Measurements from ENCODE around the gene SOAT1.
"Not testable (repeated sequence)": the region's sequence is repeated elsewhere in the genome, so short reads cannot be mapped to it uniquely, and the experiment has no call there.

SOAT1 gene

DNA sequence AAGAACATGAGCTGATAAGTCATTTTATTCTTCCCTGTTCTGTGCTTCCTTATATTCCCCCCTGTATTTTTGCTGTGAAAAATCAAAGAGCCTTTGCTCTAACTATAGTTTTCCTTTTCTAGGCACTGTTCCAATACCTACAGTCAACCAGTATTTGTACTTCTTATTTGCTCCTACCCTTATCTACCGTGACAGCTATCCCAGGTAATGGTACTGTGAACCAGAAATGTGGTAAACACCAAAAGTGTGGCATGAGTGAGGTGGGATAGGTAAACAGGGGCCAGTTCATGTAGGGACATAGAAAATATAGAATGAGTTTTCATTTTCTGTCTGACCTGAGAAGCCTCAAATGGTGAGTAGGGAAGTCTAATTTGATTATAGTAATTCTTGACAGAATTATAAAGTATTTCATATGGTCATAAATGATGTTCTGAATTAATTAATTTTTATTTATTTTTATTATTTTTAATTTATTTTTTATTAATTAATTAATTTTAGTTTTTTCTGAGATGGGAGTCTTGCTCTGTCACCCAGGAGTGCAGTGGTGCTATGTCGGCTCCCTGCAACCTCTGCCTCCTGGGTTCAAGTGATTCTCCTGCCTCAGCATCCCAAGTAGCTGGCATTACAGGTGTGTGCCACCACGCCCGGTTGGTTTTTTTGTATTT is 49.3 kb downstream of the SOAT1 start:
- H3K4me3 ChIP-seq (ENCODE audit: low read length) = no peak overlapping the region
- TF ChIP-seq, protein P1, sequence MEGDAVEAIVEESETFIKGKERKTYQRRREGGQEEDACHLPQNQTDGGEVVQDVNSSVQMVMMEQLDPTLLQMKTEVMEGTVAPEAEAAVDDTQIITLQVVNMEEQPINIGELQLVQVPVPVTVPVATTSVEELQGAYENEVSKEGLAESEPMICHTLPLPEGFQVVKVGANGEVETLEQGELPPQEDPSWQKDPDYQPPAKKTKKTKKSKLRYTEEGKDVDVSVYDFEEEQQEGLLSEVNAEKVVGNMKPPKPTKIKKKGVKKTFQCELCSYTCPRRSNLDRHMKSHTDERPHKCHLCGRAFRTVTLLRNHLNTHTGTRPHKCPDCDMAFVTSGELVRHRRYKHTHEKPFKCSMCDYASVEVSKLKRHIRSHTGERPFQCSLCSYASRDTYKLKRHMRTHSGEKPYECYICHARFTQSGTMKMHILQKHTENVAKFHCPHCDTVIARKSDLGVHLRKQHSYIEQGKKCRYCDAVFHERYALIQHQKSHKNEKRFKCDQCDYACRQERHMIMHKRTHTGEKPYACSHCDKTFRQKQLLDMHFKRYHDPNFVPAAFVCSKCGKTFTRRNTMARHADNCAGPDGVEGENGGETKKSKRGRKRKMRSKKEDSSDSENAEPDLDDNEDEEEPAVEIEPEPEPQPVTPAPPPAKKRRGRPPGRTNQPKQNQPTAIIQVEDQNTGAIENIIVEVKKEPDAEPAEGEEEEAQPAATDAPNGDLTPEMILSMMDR (IDR thresholded peaks at IDR 0.05; ENCODE audit: insufficient read depth, low read depth, low read length, missing control alignments) = no peak
- no peak for DNase-seq (ENCODE audit: low read depth)

DNA sequence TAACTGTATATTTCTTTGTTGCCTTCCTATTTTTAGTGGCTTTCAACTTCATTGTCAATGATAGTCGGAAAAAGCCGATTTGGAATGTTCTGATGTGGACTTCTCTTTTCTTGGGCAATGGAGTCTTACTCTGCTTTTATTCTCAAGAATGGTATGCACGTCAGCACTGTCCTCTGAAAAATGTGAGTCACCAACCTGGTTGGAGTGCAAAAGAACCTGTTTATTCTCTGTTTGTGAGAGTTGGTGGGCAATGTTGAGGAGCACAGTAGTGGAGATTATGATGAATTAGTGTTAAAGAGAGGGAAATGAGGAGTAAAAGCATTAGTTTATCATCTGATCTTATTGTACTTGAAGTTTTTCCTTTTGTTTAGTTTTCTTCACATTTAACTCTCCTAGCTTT is 57.7 kb downstream of the SOAT1 start:
- H3K4me3 ChIP-seq (ENCODE audit: low read length) = no peak overlapping the region
- TF ChIP-seq, protein P1 (IDR thresholded peaks at IDR 0.05; ENCODE audit: insufficient read depth, low read depth, low read length, missing control alignments) = no peak
- peak; percentile 32 for DNase-seq (ENCODE audit: low read depth)

DNA sequence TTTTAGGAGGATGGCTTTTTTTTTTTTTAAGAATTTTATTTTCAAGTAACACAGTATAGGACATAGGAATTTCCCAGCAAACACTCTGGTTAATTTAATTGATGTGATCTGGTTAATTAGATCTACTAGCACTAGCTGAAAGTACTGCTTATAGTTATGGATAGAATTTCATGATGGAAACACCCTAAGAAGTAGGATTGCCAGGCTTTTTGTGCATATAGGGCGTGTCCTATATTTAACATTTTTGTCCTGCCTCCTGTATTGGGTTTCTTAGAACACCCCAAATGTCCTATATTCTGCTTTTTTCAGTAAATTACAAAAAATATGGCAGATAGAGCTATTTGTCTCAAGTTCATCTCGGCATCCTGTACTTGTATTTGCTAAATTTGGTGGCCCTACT is 58.6 kb downstream of the SOAT1 start:
- no peak for DNase-seq (ENCODE audit: low read depth)
- no peak overlapping the region for H3K4me3 ChIP-seq (ENCODE audit: low read length)
- TF ChIP-seq, protein P1 (IDR thresholded peaks at IDR 0.05; ENCODE audit: insufficient read depth, low read depth, low read length, missing control alignments) = no peak

DNA sequence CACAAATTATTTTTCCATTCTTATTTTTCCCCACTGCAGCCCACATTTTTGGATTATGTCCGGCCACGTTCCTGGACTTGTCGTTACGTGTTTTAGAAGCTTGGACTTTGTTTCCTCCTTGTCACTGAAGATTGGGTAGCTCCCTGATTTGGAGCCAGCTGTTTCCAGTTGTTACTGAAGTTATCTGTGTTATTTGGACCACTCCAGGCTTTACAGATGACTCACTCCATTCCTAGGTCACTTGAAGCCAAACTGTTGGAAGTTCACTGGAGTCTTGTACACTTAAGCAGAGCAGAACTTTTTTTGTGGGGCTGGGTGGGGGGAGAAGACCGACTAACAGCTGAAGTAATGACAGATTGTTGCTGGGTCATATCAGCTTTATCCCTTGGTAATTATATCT is 59.9 kb downstream of the SOAT1 start:
- TF ChIP-seq, protein P1 (IDR thresholded peaks at IDR 0.05; ENCODE audit: insufficient read depth, low read depth, low read length, missing control alignments) = no peak
- H3K4me3 ChIP-seq (ENCODE audit: low read length) = no peak overlapping the region
- peak; percentile 25 for DNase-seq (ENCODE audit: low read depth)

DNA sequence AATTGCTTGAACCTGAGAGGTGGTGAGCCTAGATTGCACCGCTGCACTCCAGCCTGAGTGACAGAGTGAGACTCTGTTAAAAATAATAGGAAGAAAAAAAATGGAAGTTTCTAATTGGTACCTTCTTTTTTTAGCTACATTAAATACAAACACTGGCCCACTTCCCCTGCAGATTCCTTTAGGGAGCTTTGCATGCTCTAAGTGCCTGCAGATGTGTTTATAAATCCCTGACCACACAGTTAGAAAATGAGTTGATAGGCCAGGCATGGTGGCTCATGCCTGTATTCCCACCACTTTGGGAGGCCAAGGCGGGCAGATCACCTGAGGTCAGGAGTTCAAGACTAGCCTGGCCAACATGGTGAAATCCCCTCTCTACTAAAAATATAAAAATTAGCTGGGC is 68.0 kb downstream of the SOAT1 start:
- DNase-seq (ENCODE audit: low read depth); H3K4me3 ChIP-seq (ENCODE audit: low read length): not testable (repeated sequence)

DNA sequence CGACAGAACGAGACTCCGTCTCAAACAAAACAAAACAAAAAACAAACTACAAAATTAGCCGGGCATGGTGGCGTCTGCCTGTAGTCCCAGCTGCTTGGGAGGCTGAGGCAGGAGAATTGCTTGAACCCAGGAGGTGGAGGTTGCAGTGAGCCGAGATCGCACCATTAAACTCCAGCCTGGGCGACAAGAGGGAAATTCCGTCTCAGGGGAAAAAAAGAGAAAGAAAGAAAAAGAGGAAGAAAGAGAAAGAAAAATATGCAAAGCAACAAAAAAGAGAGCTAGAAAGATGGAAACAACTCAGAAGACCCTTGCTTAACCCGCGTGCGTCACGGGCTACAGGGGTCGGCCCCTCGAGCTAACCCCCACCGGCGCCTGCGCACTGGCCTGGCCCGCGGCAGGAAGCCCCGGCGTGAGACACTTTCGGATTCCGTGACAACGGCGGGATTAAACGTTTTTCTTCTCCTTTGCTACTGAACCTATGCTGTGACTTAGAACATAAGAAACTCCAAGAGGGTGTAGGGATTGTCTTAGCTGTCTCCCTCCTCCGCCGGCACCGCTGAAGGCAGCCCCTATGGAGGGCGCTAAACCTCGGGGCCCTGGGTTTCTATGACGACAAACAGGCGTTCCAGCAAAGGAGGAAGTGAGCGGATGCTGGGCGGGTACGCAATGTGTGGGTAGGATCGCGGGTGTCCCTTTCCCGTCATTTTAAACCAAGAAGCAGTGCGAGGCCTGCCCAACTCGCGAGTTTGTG is 71.9 kb downstream of the SOAT1 start, which contains the start of gene AXDND1:
TSS of gene AXDND1 (plus strand) at position 630 of the 751 bp plus-strand sequence. CDS start 539 bp downstream, outside the sequence.
- TF ChIP-seq, protein P1 (IDR thresholded peaks at IDR 0.05; ENCODE audit: insufficient read depth, low read depth, low read length, missing control alignments) = peak; percentile 8
- H3K4me3 ChIP-seq (ENCODE audit: low read length) = peak within 1 kb of the TSS; percentile 81
- DNase-seq (ENCODE audit: low read depth) = peak; percentile 79

DNA sequence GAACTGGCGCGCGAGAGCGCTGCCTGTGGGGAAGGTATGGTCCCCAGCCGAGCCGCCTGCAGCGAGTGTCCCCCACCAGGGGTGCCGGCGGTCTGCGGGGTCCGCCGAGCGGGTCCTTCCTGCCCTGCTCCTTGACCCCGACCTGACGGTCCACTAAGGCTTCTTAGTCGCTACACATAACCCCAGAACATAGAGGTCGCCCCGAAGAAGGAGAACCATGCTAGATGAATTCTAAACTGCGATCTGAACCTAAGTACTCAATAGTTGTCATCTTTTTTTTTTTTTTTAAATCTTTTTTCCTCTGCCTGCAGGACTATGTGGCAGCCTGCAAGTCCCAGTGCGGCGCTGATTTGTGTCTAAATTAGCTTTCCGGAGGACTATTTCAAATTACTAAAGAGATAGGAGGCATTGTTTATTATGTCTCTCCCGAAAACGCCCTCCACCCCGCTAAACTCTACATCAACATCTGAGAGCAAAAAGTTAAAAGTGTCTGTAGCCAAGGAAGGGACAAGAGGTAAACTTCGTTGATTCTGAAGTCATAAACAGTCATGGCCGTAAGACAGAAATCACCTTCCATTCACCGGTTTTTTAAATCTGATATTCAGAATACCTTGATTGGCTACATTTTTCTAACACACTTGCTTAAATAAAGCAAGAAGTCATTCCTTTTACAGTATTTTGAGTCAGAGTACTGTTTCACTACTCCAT is 72.7 kb downstream of the SOAT1 start:
- H3K4me3 ChIP-seq (ENCODE audit: low read length) = peak overlapping the region; percentile 81
- DNase-seq (ENCODE audit: low read depth) = peak; percentile 14
- TF ChIP-seq, protein P1 (IDR thresholded peaks at IDR 0.05; ENCODE audit: insufficient read depth, low read depth, low read length, missing control alignments) = no peak
